ENCODE data around the gene DDR2. TPM values are rescaled to one million over a fixed set of nuclear protein-coding genes. Genes with fewer than 3 reads are reported as not detected.

The DDR2 gene
- total RNA-seq, 1 experiment from 2014 or later = 0.67 TPM

GRCh38 chr1:162716552-162716951 is 84.3 kb downstream of the DDR2 start:
- H4K20me1 ChIP-seq (ENCODE audit: insufficient read depth, low read depth, low read length) = no peaks in the 10 kb centered on the region
- H3K36me3 ChIP-seq (ENCODE audit: insufficient read depth, low read length) = no peaks in the 10 kb centered on the region
- H2AFZ ChIP-seq (ENCODE audit: low read length) = no peak overlapping the region
- no peak for DNase-seq
- H3K4me3 ChIP-seq (ENCODE audit: low read length) = no peak overlapping the region
- no peaks in the 10 kb centered on the region for H3K4me1 ChIP-seq (ENCODE audit: low read length)
- H3K9me2 ChIP-seq (replicated peaks; ENCODE audit: insufficient read depth, low read length) = no peaks in the 10 kb centered on the region
- H3K27ac ChIP-seq (ENCODE audit: low read length) = no peak overlapping the region
- no peaks in the 10 kb centered on the region for H3K9me3 ChIP-seq (ENCODE audit: low read length)
- H3K27me3 ChIP-seq (ENCODE audit: low read length) = no peaks in the 10 kb centered on the region
- H3K9ac ChIP-seq (ENCODE audit: low read length) = no peak overlapping the region
- H3K4me2 ChIP-seq (ENCODE audit: low read depth, low read length, poor library complexity, severe bottlenecking) = no peak overlapping the region
- no peaks in the 10 kb centered on the region for H3K79me2 ChIP-seq (ENCODE audit: low read length)

- Histone ChIP-seq H3K9me2 (replicated peaks; ENCODE audit: insufficient read depth, low read length) (no peaks in the 10 kb centered on the region), H4K20me1 (ENCODE audit: insufficient read depth, low read depth, low read length) (no peaks in the 10 kb centered on the region), H2AFZ (ENCODE audit: low read length) (no peak overlapping the region), H3K4me2 (ENCODE audit: low read depth, low read length, poor library complexity, severe bottlenecking) (no peak overlapping the region), H3K9me3 (ENCODE audit: low read length) (no peaks in the 10 kb centered on the region), H3K27ac (ENCODE audit: low read length) (no peak overlapping the region), H3K27me3 (ENCODE audit: low read length) (no peaks in the 10 kb centered on the region), H3K36me3 (ENCODE audit: insufficient read depth, low read length) (no peaks in the 10 kb centered on the region), H3K4me3 (ENCODE audit: low read length) (no peak overlapping the region), H3K79me2 (ENCODE audit: low read length) (no peaks in the 10 kb centered on the region), H3K9ac (ENCODE audit: low read length) (no peak overlapping the region), H3K4me1 (ENCODE audit: low read length) (no peaks in the 10 kb centered on the region)
- DNase-seq = no peak
These were observed 85.4 kb downstream of the DDR2 start for GRCh38 chr1:162717548-162718184.

GRCh38 chr1:162719678-162720077 is 87.4 kb downstream of the DDR2 start:
- H3K9me2 ChIP-seq (replicated peaks; ENCODE audit: insufficient read depth, low read length) = no peaks in the 10 kb centered on the region
- no peak overlapping the region for H2AFZ ChIP-seq (ENCODE audit: low read length)
- no peak overlapping the region for H3K4me2 ChIP-seq (ENCODE audit: low read depth, low read length, poor library complexity, severe bottlenecking)
- H3K27ac ChIP-seq (ENCODE audit: low read length) = no peak overlapping the region
- no peak overlapping the region for H3K4me3 ChIP-seq (ENCODE audit: low read length)
- no peak overlapping the region for H3K9ac ChIP-seq (ENCODE audit: low read length)
- no peaks in the 10 kb centered on the region for H4K20me1 ChIP-seq (ENCODE audit: insufficient read depth, low read depth, low read length)
- H3K36me3 ChIP-seq (ENCODE audit: insufficient read depth, low read length) = no peaks in the 10 kb centered on the region
- H3K9me3 ChIP-seq (ENCODE audit: low read length) = no peaks in the 10 kb centered on the region
- no peaks in the 10 kb centered on the region for H3K27me3 ChIP-seq (ENCODE audit: low read length)
- DNase-seq = no peak
- no peaks in the 10 kb centered on the region for H3K79me2 ChIP-seq (ENCODE audit: low read length)
- H3K4me1 ChIP-seq (ENCODE audit: low read length) = no peaks in the 10 kb centered on the region

- no peaks in the 10 kb centered on the region for H3K27me3 ChIP-seq (ENCODE audit: low read length)
- H3K4me2 ChIP-seq (ENCODE audit: low read depth, low read length, poor library complexity, severe bottlenecking) = no peak overlapping the region
- DNase-seq = no peak
- H2AFZ ChIP-seq (ENCODE audit: low read length) = no peak overlapping the region
- no peaks in the 10 kb centered on the region for H3K9me3 ChIP-seq (ENCODE audit: low read length)
- no peak overlapping the region for H3K4me3 ChIP-seq (ENCODE audit: low read length)
- H3K9me2 ChIP-seq (replicated peaks; ENCODE audit: insufficient read depth, low read length) = no peaks in the 10 kb centered on the region
- H3K79me2 ChIP-seq (ENCODE audit: low read length) = no peaks in the 10 kb centered on the region
- no peaks in the 10 kb centered on the region for H3K4me1 ChIP-seq (ENCODE audit: low read length)
- no peak overlapping the region for H3K9ac ChIP-seq (ENCODE audit: low read length)
- no peaks in the 10 kb centered on the region for H4K20me1 ChIP-seq (ENCODE audit: insufficient read depth, low read depth, low read length)
- no peak overlapping the region for H3K27ac ChIP-seq (ENCODE audit: low read length)
- H3K36me3 ChIP-seq (ENCODE audit: insufficient read depth, low read length) = no peaks in the 10 kb centered on the region
These were observed 88.7 kb downstream of the DDR2 start for GRCh38 chr1:162720996-162721395.

- no peaks in the 10 kb centered on the region for H4K20me1 ChIP-seq (ENCODE audit: insufficient read depth, low read depth, low read length)
- no peak overlapping the region for H3K4me2 ChIP-seq (ENCODE audit: low read depth, low read length, poor library complexity, severe bottlenecking)
- no peaks in the 10 kb centered on the region for H3K9me2 ChIP-seq (replicated peaks; ENCODE audit: insufficient read depth, low read length)
- H3K4me3 ChIP-seq (ENCODE audit: low read length) = no peak overlapping the region
- no peak for DNase-seq
- H3K9ac ChIP-seq (ENCODE audit: low read length) = no peak overlapping the region
- H3K4me1 ChIP-seq (ENCODE audit: low read length) = no peaks in the 10 kb centered on the region
- no peaks in the 10 kb centered on the region for H3K79me2 ChIP-seq (ENCODE audit: low read length)
- no peaks in the 10 kb centered on the region for H3K27me3 ChIP-seq (ENCODE audit: low read length)
- no peaks in the 10 kb centered on the region for H3K36me3 ChIP-seq (ENCODE audit: insufficient read depth, low read length)
- H3K27ac ChIP-seq (ENCODE audit: low read length) = no peak overlapping the region
- H2AFZ ChIP-seq (ENCODE audit: low read length) = no peak overlapping the region
- no peaks in the 10 kb centered on the region for H3K9me3 ChIP-seq (ENCODE audit: low read length)
These were observed 89.2 kb downstream of the DDR2 start for GRCh38 chr1:162721471-162721870.

- Histone ChIP-seq H3K27ac (ENCODE audit: low read length) (no peak overlapping the region), H3K4me1 (ENCODE audit: low read length) (no peaks in the 10 kb centered on the region), H3K9me3 (ENCODE audit: low read length) (no peaks in the 10 kb centered on the region), H3K27me3 (ENCODE audit: low read length) (no peaks in the 10 kb centered on the region), H3K36me3 (ENCODE audit: insufficient read depth, low read length) (no peaks in the 10 kb centered on the region), H3K79me2 (ENCODE audit: low read length) (no peaks in the 10 kb centered on the region), H3K4me3 (ENCODE audit: low read length) (no peak overlapping the region), H3K4me2 (ENCODE audit: low read depth, low read length, poor library complexity, severe bottlenecking) (no peak overlapping the region), H2AFZ (ENCODE audit: low read length) (no peak overlapping the region), H4K20me1 (ENCODE audit: insufficient read depth, low read depth, low read length) (no peaks in the 10 kb centered on the region), H3K9ac (ENCODE audit: low read length) (no peak overlapping the region), H3K9me2 (replicated peaks; ENCODE audit: insufficient read depth, low read length) (no peaks in the 10 kb centered on the region)
- DNase-seq = no peak
These were observed 89.8 kb downstream of the DDR2 start for GRCh38 chr1:162722036-162722435.

GRCh38 chr1:162724583-162725120 is 92.4 kb downstream of the DDR2 start:
- Histone ChIP-seq H3K4me3 (ENCODE audit: low read length) (no peak overlapping the region), H3K9me2 (replicated peaks; ENCODE audit: insufficient read depth, low read length) (no peaks in the 10 kb centered on the region), H3K4me1 (ENCODE audit: low read length) (no peaks in the 10 kb centered on the region), H3K36me3 (ENCODE audit: insufficient read depth, low read length) (no peaks in the 10 kb centered on the region), H3K9ac (ENCODE audit: low read length) (no peak overlapping the region), H3K9me3 (ENCODE audit: low read length) (no peaks in the 10 kb centered on the region), H2AFZ (ENCODE audit: low read length) (no peak overlapping the region), H3K27me3 (ENCODE audit: low read length) (no peaks in the 10 kb centered on the region), H3K4me2 (ENCODE audit: low read depth, low read length, poor library complexity, severe bottlenecking) (no peak overlapping the region), H4K20me1 (ENCODE audit: insufficient read depth, low read depth, low read length) (no peaks in the 10 kb centered on the region), H3K27ac (ENCODE audit: low read length) (no peak overlapping the region), H3K79me2 (ENCODE audit: low read length) (no peaks in the 10 kb centered on the region)
- DNase-seq = no peak

GRCh38 chr1:162725301-162725837 is 93.1 kb downstream of the DDR2 start:
- H3K4me1 ChIP-seq (ENCODE audit: low read length) = no peaks in the 10 kb centered on the region
- H3K36me3 ChIP-seq (ENCODE audit: insufficient read depth, low read length) = no peaks in the 10 kb centered on the region
- H3K27ac ChIP-seq (ENCODE audit: low read length) = no peak overlapping the region
- no peak overlapping the region for H3K4me2 ChIP-seq (ENCODE audit: low read depth, low read length, poor library complexity, severe bottlenecking)
- no peaks in the 10 kb centered on the region for H4K20me1 ChIP-seq (ENCODE audit: insufficient read depth, low read depth, low read length)
- H3K79me2 ChIP-seq (ENCODE audit: low read length) = no peaks in the 10 kb centered on the region
- H3K9ac ChIP-seq (ENCODE audit: low read length) = no peak overlapping the region
- no peak overlapping the region for H2AFZ ChIP-seq (ENCODE audit: low read length)
- H3K27me3 ChIP-seq (ENCODE audit: low read length) = no peaks in the 10 kb centered on the region
- no peak overlapping the region for H3K4me3 ChIP-seq (ENCODE audit: low read length)
- H3K9me2 ChIP-seq (replicated peaks; ENCODE audit: insufficient read depth, low read length) = no peaks in the 10 kb centered on the region
- H3K9me3 ChIP-seq (ENCODE audit: low read length) = no peaks in the 10 kb centered on the region
- DNase-seq = no peak

Data from Karpas-422 (cell line).